ENCODE results near the gene GOLGA6L6.
"Not testable (repeated sequence)": the region's sequence is repeated elsewhere in the genome, so short reads cannot be mapped to it uniquely, and the experiment has no call there.

- not testable (repeated sequence) for TF ChIP-seq CTCF (conservative IDR thresholded peaks at IDR 0.05); EZH2 (IDR thresholded peaks at IDR 0.05; ENCODE audit: low read depth)
These were observed 45.2 kb upstream of the GOLGA6L6 start for GRCh38 chr15:20586821-20587220.

Data from PC-9 (cell line).